Bronchial epithelial cell (primary cell): ENCODE measurements around the gene DACT2. TPM values are rescaled to one million over a fixed set of nuclear protein-coding genes. Genes with fewer than 3 reads are reported as not detected.

Experiments used
- DNase-seq: peaks from one replicate; pipeline ENCODE4 v3.0.0-alpha.2; 2010; ENCODE audit warnings: low read depth
- FAIRE-seq: peaks from 2 replicates; lab custom pipeline; 2011; peaks lifted over from hg19 to GRCh38; lab: Jason Lieb, UNC
- H3K27me3 ChIP-seq: 2 replicates; pipeline ENCODE4 v1.5.1; 2011; ENCODE audit warnings: low read length; ENCODE audit not compliant: control insufficient read depth, insufficient read depth
- H3K36me3 ChIP-seq: 2 replicates; pipeline ENCODE4 v1.5.1; 2011; ENCODE audit warnings: low read length; ENCODE audit not compliant: control insufficient read depth, insufficient read depth
- H3K4me3 ChIP-seq: 2 replicates; pipeline ENCODE4 v1.5.1; 2011; ENCODE audit warnings: mild to moderate bottlenecking, low read depth, low read length, control low read depth
- CTCF ChIP-seq: IDR thresholded peaks from 2 replicates; pipeline ENCODE4 v1.5.1; 2011; ENCODE audit warnings: mild to moderate bottlenecking, moderate library complexity, low read length, control low read depth, inconsistent platforms; ENCODE audit not compliant: insufficient read depth, severe bottlenecking
- total RNA-seq: library from RNA; depleted of rRNA; stranded (reverse); fragments of >200 nt; gene quantifications from 2 replicates; pipeline ENCODE4 v1.2.1, GENCODE V29; 2014

Gene DACT2
- total RNA-seq, 1 donor from 2014 or later = 1.3 TPM

GRCh38 chr6:168310945-168311344 lies 8.6 kb downstream of the DACT2 start:
- Histone ChIP-seq H3K4me3 (no peak overlapping the region), H3K27me3 (no peaks in the 10 kb centered on the region), H3K36me3 (no peaks in the 10 kb centered on the region)
- DNase-seq = no peak
- no peak for FAIRE-seq
- no peak for TF ChIP-seq CTCF

- no peak for FAIRE-seq
- TF ChIP-seq CTCF = no peak
- DNase-seq = no peak
- no peak overlapping the region for H3K4me3 ChIP-seq
- H3K36me3 ChIP-seq = no peaks in the 10 kb centered on the region
- H3K27me3 ChIP-seq = no peaks in the 10 kb centered on the region
These were observed 9.2 kb downstream of the DACT2 start for GRCh38 chr6:168310403-168310802.

GRCh38 chr6:168309997-168310396 lies 9.6 kb downstream of the DACT2 start:
- no peaks in the 10 kb centered on the region for H3K27me3 ChIP-seq
- no peak for TF ChIP-seq CTCF
- DNase-seq (no peak), FAIRE-seq (no peak)
- H3K4me3 ChIP-seq = no peak overlapping the region
- H3K36me3 ChIP-seq = no peaks in the 10 kb centered on the region

GRCh38 chr6:168309183-168309582 lies 10.4 kb downstream of the DACT2 start:
- H3K27me3 ChIP-seq = no peaks in the 10 kb centered on the region
- FAIRE-seq (no peak), DNase-seq (no peak)
- no peak overlapping the region for H3K4me3 ChIP-seq
- no peaks in the 10 kb centered on the region for H3K36me3 ChIP-seq
- TF ChIP-seq CTCF = no peak

- H3K27me3 ChIP-seq = no peaks in the 10 kb centered on the region
- DNase-seq = no peak
- no peak overlapping the region for H3K4me3 ChIP-seq
- FAIRE-seq = no peak
- no peaks in the 10 kb centered on the region for H3K36me3 ChIP-seq
- TF ChIP-seq CTCF = no peak
These were observed 11.0 kb downstream of the DACT2 start for GRCh38 chr6:168308390-168309144.

- DNase-seq (no peak), FAIRE-seq (no peak)
- no peaks in the 10 kb centered on the region for H3K36me3 ChIP-seq
- no peak for TF ChIP-seq CTCF
- no peaks in the 10 kb centered on the region for H3K27me3 ChIP-seq
- H3K4me3 ChIP-seq = no peak overlapping the region
These were observed 11.9 kb downstream of the DACT2 start for GRCh38 chr6:168307695-168308021.
